Neural progenitor cell (in vitro differentiated cells): ENCODE data around the gene DVL1.

Source experiments
- CTCF ChIP-seq: fragments of 200-600 bp; sonication (generic); IDR thresholded peaks from 2 replicates; pipeline ENCODE4 v1.5.1; 2017; ENCODE audit warnings: antibody characterized with exemption, mild to moderate bottlenecking
- EZH2 ChIP-seq: fragments of 200-600 bp; sonication (generic); IDR thresholded peaks from 2 replicates; pipeline ENCODE4 v1.6.1; 2017; ENCODE audit warnings: antibody characterized with exemption, mild to moderate bottlenecking, moderate library complexity
- EZH2phosphoT487 ChIP-seq: fragments of 200-600 bp; sonication (generic); IDR thresholded peaks from 2 replicates; pipeline ENCODE4 v1.6.1; 2017; ENCODE audit warnings: antibody characterized with exemption

GRCh38 chr1:1314237-1314586 is 35.0 kb downstream of the DVL1 start:
- TF ChIP-seq EZH2 (no peak), CTCF (no peak), EZH2phosphoT487 (no peak)
